Activated CD8-positive, alpha-beta memory T cell treated with anti-CD3 and anti-CD28 coated beads for 36 hours (primary cell): ENCODE data around the gene DYNC2LI1. TPM values are rescaled to one million over a fixed set of nuclear protein-coding genes. Genes with fewer than 3 reads are reported as not detected.

ENCODE experiments used
- CTCF ChIA-PET: fragments of 350-600 bp; sonication (Branson Sonifier 250); formaldehyde crosslinking; loops from one replicate; lab custom pipeline; 2021; ENCODE audit warnings: antibody characterized with exemption; lab: Charles Lee
- POLR2A ChIA-PET: fragments of 350-600 bp; sonication (Branson Sonifier 250); formaldehyde crosslinking; loops from one replicate; lab custom pipeline; 2021; ENCODE audit warnings: antibody characterized with exemption; lab: Charles Lee
- total RNA-seq, 2 experiments: library from RNA; stranded (reverse); gene quantifications; one replicate each; pipeline ENCODE4 v1.2.3, GENCODE V29; 2021

The DYNC2LI1 gene
- total RNA-seq, 2 experiments from 2014 or later: 11.8 to 13.1 TPM

- CTCF ChIA-PET: interaction anchor here (1.1 kb wide), 1 partner anchor 93 kb away, joined by 3 read pairs; no protein-coding TSS in a partner anchor
Observed at GRCh38 chr2:43758739-43759138, 15.1 kb upstream of the DYNC2LI1 start.

GRCh38 chr2:43759195-43759594 is 14.6 kb upstream of the DYNC2LI1 start:
- ChIA-PET POLR2A (no interaction called here), CTCF (interaction anchor here (0.6 kb wide), 1 partner anchor 21 kb away, joined by 3 read pairs; no protein-coding TSS in a partner anchor)

More at GRCh38 chr2:43758739-43759138, 15.1 kb upstream of the DYNC2LI1 start:
- POLR2A ChIA-PET: no interaction called here

GRCh38 chr2:43762286-43762685 is 11.6 kb upstream of the DYNC2LI1 start:
- CTCF ChIA-PET: interaction anchor here (0.5 kb wide), 1 partner anchor 603 kb away, joined by 3 read pairs; no protein-coding TSS in a partner anchor
- POLR2A ChIA-PET: no interaction called here

GRCh38 chr2:43763091-43763490 is 10.7 kb upstream of the DYNC2LI1 start:
- ChIA-PET CTCF (no interaction called here), POLR2A (no interaction called here)

- CTCF ChIA-PET: no interaction called here
- POLR2A ChIA-PET: no interaction called here
Observed at GRCh38 chr2:43764086-43764705, 9.6 kb upstream of the DYNC2LI1 start.

GRCh38 chr2:43766006-43766405 is 7.8 kb upstream of the DYNC2LI1 start:
- POLR2A ChIA-PET: no interaction called here
- CTCF ChIA-PET: no interaction called here

- CTCF ChIA-PET: no interaction called here
Observed at GRCh38 chr2:43774617-43775016, 778 bp downstream of the DYNC2LI1 start.

GRCh38 chr2:43776324-43776723 is 2.5 kb downstream of the DYNC2LI1 start:
- CTCF ChIA-PET: no interaction called here

More at GRCh38 chr2:43774617-43775016, 778 bp downstream of the DYNC2LI1 start:
- POLR2A ChIA-PET: interaction anchor here (0.6 kb wide), 1 partner anchor 810 kb away, joined by 3 read pairs; no protein-coding TSS in a partner anchor

GRCh38 chr2:43777306-43777926 is 3.6 kb downstream of the DYNC2LI1 start:
- POLR2A ChIA-PET: no interaction called here
- CTCF ChIA-PET: no interaction called here

More at GRCh38 chr2:43776324-43776723, 2.5 kb downstream of the DYNC2LI1 start:
- POLR2A ChIA-PET: no interaction called here

GRCh38 chr2:43778233-43778632 is 4.4 kb downstream of the DYNC2LI1 start:
- ChIA-PET CTCF (no interaction called here), POLR2A (no interaction called here)

- CTCF ChIA-PET: interaction anchor here (0.8 kb wide), 1 partner anchor 113 kb away, joined by 3 read pairs; no protein-coding TSS in a partner anchor
- POLR2A ChIA-PET: no interaction called here
Observed at GRCh38 chr2:43787895-43788294, 14.1 kb downstream of the DYNC2LI1 start.

- CTCF ChIA-PET: interaction anchor here (0.8 kb wide), 1 partner anchor 113 kb away, joined by 3 read pairs; no protein-coding TSS in a partner anchor
Observed at GRCh38 chr2:43788646-43789045, 14.8 kb downstream of the DYNC2LI1 start.

GRCh38 chr2:43790147-43790546 is 16.3 kb downstream of the DYNC2LI1 start:
- ChIA-PET POLR2A (no interaction called here), CTCF (no interaction called here)

More at GRCh38 chr2:43788646-43789045, 14.8 kb downstream of the DYNC2LI1 start:
- POLR2A ChIA-PET: no interaction called here

GRCh38 chr2:43791035-43791765 is 17.4 kb downstream of the DYNC2LI1 start:
- POLR2A ChIA-PET: no interaction called here
- CTCF ChIA-PET: no interaction called here

- CTCF ChIA-PET: no interaction called here
- POLR2A ChIA-PET: no interaction called here
Observed at GRCh38 chr2:43792653-43793052, 18.8 kb downstream of the DYNC2LI1 start.

GRCh38 chr2:43794956-43795355 is 21.1 kb downstream of the DYNC2LI1 start:
- ChIA-PET POLR2A (no interaction called here), CTCF (no interaction called here)

GRCh38 chr2:43796206-43796605 is 22.4 kb downstream of the DYNC2LI1 start:
- ChIA-PET CTCF (no interaction called here), POLR2A (no interaction called here)

GRCh38 chr2:43798300-43798699 is 24.5 kb downstream of the DYNC2LI1 start:
- POLR2A ChIA-PET: no interaction called here
- CTCF ChIA-PET: no interaction called here

- POLR2A ChIA-PET: no interaction called here
- CTCF ChIA-PET: no interaction called here
Observed at GRCh38 chr2:43800894-43801293, 27.1 kb downstream of the DYNC2LI1 start.

GRCh38 chr2:43802135-43802534 is 28.3 kb downstream of the DYNC2LI1 start:
- ChIA-PET CTCF (no interaction called here), POLR2A (no interaction called here)
